Measurements from ENCODE around the gene MPRIP.

DNA sequence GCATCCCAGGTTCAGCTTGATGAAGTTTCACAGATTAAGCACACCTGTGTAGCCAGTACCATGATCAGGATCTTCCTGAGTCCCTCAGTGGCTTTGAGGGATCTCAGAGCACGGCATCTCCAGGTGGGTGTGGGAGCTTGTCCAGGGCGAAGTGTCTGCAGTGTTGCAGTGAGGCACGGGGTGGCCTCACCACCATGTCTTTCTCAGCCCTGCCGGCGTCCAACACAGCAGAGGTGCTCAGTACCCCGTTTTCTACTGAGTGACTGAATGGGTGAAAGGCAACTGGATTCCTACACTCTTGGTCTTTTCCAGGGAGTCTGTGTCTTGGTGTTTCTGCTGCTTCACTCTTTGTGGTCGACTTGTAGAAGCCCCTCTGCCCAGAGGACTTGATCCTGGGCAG is 63.7 kb downstream of the MPRIP start:
- TF ChIP-seq CSDC2 (CRISPR knock-in tag; IDR thresholded peaks at IDR 0.05): no peak
- TF ChIP-seq, protein P1, sequence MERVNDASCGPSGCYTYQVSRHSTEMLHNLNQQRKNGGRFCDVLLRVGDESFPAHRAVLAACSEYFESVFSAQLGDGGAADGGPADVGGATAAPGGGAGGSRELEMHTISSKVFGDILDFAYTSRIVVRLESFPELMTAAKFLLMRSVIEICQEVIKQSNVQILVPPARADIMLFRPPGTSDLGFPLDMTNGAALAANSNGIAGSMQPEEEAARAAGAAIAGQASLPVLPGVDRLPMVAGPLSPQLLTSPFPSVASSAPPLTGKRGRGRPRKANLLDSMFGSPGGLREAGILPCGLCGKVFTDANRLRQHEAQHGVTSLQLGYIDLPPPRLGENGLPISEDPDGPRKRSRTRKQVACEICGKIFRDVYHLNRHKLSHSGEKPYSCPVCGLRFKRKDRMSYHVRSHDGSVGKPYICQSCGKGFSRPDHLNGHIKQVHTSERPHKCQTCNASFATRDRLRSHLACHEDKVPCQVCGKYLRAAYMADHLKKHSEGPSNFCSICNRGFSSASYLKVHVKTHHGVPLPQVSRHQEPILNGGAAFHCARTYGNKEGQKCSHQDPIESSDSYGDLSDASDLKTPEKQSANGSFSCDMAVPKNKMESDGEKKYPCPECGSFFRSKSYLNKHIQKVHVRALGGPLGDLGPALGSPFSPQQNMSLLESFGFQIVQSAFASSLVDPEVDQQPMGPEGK (CRISPR knock-in tag; IDR thresholded peaks at IDR 0.05; ENCODE audit: borderline replicate concordance): no peak
- no peak for TF ChIP-seq ESRRG (CRISPR knock-in tag; IDR thresholded peaks at IDR 0.05)
- TF ChIP-seq TOX (CRISPR knock-in tag; IDR thresholded peaks at IDR 0.05; ENCODE audit: borderline replicate concordance): no peak
- TF ChIP-seq, protein P2, sequence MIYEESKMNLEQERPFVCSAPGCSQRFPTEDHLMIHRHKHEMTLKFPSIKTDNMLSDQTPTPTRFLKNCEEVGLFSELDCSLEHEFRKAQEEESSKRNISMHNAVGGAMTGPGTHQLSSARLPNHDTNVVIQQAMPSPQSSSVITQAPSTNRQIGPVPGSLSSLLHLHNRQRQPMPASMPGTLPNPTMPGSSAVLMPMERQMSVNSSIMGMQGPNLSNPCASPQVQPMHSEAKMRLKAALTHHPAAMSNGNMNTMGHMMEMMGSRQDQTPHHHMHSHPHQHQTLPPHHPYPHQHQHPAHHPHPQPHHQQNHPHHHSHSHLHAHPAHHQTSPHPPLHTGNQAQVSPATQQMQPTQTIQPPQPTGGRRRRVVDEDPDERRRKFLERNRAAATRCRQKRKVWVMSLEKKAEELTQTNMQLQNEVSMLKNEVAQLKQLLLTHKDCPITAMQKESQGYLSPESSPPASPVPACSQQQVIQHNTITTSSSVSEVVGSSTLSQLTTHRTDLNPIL (CRISPR knock-in tag; IDR thresholded peaks at IDR 0.05; ENCODE audit: low read depth): no peak
- no peak for TF ChIP-seq ZC3H10 (CRISPR knock-in tag; IDR thresholded peaks at IDR 0.05)
- TF ChIP-seq RARB (CRISPR knock-in tag; IDR thresholded peaks at IDR 0.05): no peak
- TF ChIP-seq, protein P3, sequence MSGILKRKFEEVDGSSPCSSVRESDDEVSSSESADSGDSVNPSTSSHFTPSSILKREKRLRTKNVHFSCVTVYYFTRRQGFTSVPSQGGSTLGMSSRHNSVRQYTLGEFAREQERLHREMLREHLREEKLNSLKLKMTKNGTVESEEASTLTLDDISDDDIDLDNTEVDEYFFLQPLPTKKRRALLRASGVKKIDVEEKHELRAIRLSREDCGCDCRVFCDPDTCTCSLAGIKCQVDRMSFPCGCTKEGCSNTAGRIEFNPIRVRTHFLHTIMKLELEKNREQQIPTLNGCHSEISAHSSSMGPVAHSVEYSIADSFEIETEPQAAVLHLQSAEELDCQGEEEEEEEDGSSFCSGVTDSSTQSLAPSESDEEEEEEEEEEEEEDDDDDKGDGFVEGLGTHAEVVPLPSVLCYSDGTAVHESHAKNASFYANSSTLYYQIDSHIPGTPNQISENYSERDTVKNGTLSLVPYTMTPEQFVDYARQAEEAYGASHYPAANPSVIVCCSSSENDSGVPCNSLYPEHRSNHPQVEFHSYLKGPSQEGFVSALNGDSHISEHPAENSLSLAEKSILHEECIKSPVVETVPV (CRISPR knock-in tag; IDR thresholded peaks at IDR 0.05): no peak
- TF ChIP-seq ZNF70 (CRISPR knock-in tag; IDR thresholded peaks at IDR 0.05): no peak
- TF ChIP-seq, protein P4, sequence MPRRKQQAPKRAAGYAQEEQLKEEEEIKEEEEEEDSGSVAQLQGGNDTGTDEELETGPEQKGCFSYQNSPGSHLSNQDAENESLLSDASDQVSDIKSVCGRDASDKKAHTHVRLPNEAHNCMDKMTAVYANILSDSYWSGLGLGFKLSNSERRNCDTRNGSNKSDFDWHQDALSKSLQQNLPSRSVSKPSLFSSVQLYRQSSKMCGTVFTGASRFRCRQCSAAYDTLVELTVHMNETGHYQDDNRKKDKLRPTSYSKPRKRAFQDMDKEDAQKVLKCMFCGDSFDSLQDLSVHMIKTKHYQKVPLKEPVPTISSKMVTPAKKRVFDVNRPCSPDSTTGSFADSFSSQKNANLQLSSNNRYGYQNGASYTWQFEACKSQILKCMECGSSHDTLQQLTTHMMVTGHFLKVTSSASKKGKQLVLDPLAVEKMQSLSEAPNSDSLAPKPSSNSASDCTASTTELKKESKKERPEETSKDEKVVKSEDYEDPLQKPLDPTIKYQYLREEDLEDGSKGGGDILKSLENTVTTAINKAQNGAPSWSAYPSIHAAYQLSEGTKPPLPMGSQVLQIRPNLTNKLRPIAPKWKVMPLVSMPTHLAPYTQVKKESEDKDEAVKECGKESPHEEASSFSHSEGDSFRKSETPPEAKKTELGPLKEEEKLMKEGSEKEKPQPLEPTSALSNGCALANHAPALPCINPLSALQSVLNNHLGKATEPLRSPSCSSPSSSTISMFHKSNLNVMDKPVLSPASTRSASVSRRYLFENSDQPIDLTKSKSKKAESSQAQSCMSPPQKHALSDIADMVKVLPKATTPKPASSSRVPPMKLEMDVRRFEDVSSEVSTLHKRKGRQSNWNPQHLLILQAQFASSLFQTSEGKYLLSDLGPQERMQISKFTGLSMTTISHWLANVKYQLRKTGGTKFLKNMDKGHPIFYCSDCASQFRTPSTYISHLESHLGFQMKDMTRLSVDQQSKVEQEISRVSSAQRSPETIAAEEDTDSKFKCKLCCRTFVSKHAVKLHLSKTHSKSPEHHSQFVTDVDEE (CRISPR knock-in tag; IDR thresholded peaks at IDR 0.05): no peak
- TF ChIP-seq, protein P5, sequence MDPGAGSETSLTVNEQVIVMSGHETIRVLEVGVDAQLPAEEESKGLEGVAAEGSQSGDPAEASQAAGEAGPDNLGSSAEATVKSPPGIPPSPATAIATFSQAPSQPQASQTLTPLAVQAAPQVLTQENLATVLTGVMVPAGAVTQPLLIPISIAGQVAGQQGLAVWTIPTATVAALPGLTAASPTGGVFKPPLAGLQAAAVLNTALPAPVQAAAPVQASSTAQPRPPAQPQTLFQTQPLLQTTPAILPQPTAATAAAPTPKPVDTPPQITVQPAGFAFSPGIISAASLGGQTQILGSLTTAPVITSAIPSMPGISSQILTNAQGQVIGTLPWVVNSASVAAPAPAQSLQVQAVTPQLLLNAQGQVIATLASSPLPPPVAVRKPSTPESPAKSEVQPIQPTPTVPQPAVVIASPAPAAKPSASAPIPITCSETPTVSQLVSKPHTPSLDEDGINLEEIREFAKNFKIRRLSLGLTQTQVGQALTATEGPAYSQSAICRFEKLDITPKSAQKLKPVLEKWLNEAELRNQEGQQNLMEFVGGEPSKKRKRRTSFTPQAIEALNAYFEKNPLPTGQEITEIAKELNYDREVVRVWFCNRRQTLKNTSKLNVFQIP (CRISPR knock-in tag; IDR thresholded peaks at IDR 0.05; ENCODE audit: borderline replicate concordance, low read depth): no peak

Measured in SK-N-SH treated with all-trans-retinoic acid at 6 μM for 48 hours (cell line).